HCT116 (cell line): ENCODE results near the gene KANSL1. TPM values are rescaled to one million over a fixed set of nuclear protein-coding genes. Genes with fewer than 3 reads are reported as not detected.

ENCODE experiments used
- ATAC-seq: fragments of 200-7000 bp; cut with Tn5 transposase; 2 replicates; pipeline ENCODE4 v1.9.1; 2020; ENCODE audit warnings: mild to moderate bottlenecking, moderate library complexity
- BruUV-seq: library from RNA; stranded (reverse); fragments of 400-500 nt; replicated peaks from 2 replicates; lab custom pipeline; 2021; lab: Mats Ljungman, UMichigan
- CTCF ChIA-PET: fragments of 300-600 bp; sonication (Branson Sonifier 250); formaldehyde crosslinking; loops from one replicate; lab custom pipeline; 2021; ENCODE audit warnings: antibody characterized with exemption; lab: Charles Lee
- POLR2A ChIA-PET: fragments of 300-600, 350-600 bp; sonication (Branson Sonifier 250); formaldehyde crosslinking; loops from one replicate; lab custom pipeline; 2021; ENCODE audit warnings: antibody characterized with exemption; lab: Charles Lee
- RAD21 ChIA-PET, 2 experiments: fragments of 300-600 bp; sonication (Branson Sonifier 250); formaldehyde crosslinking; loops; one replicate each; lab custom pipeline; 2023; ENCODE audit warnings: low total read pairs in 2 of 2; ENCODE audit not compliant: uncharacterized antibody in 2 of 2, unreplicated experiment in 2 of 2, low non-redundant PET in 1 of 2; lab: Charles Lee
- DNase-seq: peaks from one replicate; pipeline ENCODE4 v3.0.0-alpha.2; 2010; ENCODE audit warnings: low read depth, low spot score
- H2AFZ ChIP-seq: fragments of 200-600 bp; shearing (Covaris generic), sonication (generic); 2 replicates; pipeline ENCODE4 v1.6.1; 2017; ENCODE audit warnings: low read depth, mixed run types, mixed read lengths, antibody characterized with exemption, low read length; ENCODE audit not compliant: poor library complexity, severe bottlenecking
- H3K27ac ChIP-seq: 2 replicates; pipeline ENCODE4 v1.5.1; 2012; ENCODE audit warnings: low read depth, low read length
- H3K27me3 ChIP-seq: fragments of 200-600 bp; sonication (generic); 2 replicates; pipeline ENCODE4 v1.6.1; 2016; ENCODE audit warnings: mixed run types, low read length, mixed read lengths; ENCODE audit not compliant: insufficient read depth
- H3K36me3 ChIP-seq, 2 experiments: fragments of 200-500 bp in 1 of 2; fragments of 200-600 bp in 1 of 2; sonication (Bioruptor generic) in 1 of 2; sonication (generic) in 1 of 2; 2 replicates each; pipeline versions ENCODE4 v1.5.1 to v1.6.1; 2014 to 2016; ENCODE audit warnings: low read length in 2 of 2, inconsistent platforms in 1 of 2, mixed read lengths in 1 of 2, mixed run types in 1 of 2; ENCODE audit not compliant: insufficient read depth in 2 of 2, control insufficient read depth in 1 of 2
- H3K4me1 ChIP-seq, 2 experiments: fragments of 200-600 bp in 1 of 2; sonication (generic) in 1 of 2; 2 replicates each; pipeline versions ENCODE4 v1.5.1 to v1.6.1; 2012 to 2017; ENCODE audit warnings: low read length in 2 of 2, inconsistent platforms in 1 of 2, mild to moderate bottlenecking in 1 of 2, mixed read lengths in 1 of 2, mixed run types in 1 of 2, moderate library complexity in 1 of 2; ENCODE audit not compliant: insufficient read depth in 2 of 2, control insufficient read depth in 1 of 2
- H3K4me2 ChIP-seq: fragments of 200-600 bp; sonication (generic); 2 replicates; pipeline ENCODE4 v1.6.1; 2017; ENCODE audit warnings: mixed run types, low read length, mixed read lengths
- H3K4me3 ChIP-seq, 2 experiments: fragments of 200-600 bp in 1 of 2; sonication (generic) in 1 of 2; replicated peaks in 1 of 2; 2 replicates each; pipeline ENCODE4 v1.5.1; 2011 to 2016; ENCODE audit warnings: low read length in 2 of 2, control low read depth in 1 of 2, low read depth in 1 of 2, mild to moderate bottlenecking in 1 of 2, mixed read lengths in 1 of 2, mixed run types in 1 of 2
- H3K79me2 ChIP-seq: fragments of 200-600 bp; sonication (generic); 2 replicates; pipeline ENCODE4 v1.6.1; 2017; ENCODE audit warnings: mild to moderate bottlenecking, mixed run types, low read length, moderate library complexity, mixed read lengths; ENCODE audit not compliant: insufficient read depth
- H3K9ac ChIP-seq: fragments of 200-600 bp; sonication (generic); 2 replicates; pipeline ENCODE4 v1.6.1; 2016; ENCODE audit warnings: low read length, mixed read lengths
- H3K9me2 ChIP-seq: fragments of 200-600 bp; sonication (generic), shearing (Covaris generic); 2 replicates; pipeline ENCODE4 v1.6.1; 2017; ENCODE audit warnings: mixed run types, mild to moderate bottlenecking, moderate library complexity; ENCODE audit not compliant: insufficient read depth
- H3K9me3 ChIP-seq, 2 experiments: fragments of 200-500 bp in 1 of 2; fragments of 200-600 bp in 1 of 2; sonication (Bioruptor generic) in 1 of 2; sonication (generic) in 1 of 2; 2 replicates each; pipeline ENCODE4 v1.6.1; 2014 to 2017; ENCODE audit warnings: low read length in 2 of 2, mixed read lengths in 2 of 2, inconsistent platforms in 1 of 2, low read depth in 1 of 2, mild to moderate bottlenecking in 1 of 2, mixed run types in 1 of 2, moderate library complexity in 1 of 2; ENCODE audit not compliant: control insufficient read depth in 1 of 2, insufficient read depth in 1 of 2
- H4K20me1 ChIP-seq: fragments of 200-600 bp; sonication (generic), shearing (Covaris generic); 2 replicates; pipeline ENCODE4 v1.6.1; 2017; ENCODE audit warnings: mixed run types, mild to moderate bottlenecking, moderate library complexity; ENCODE audit not compliant: insufficient read depth
- ATF3 ChIP-seq: IDR thresholded peaks from 2 replicates; pipeline ENCODE4 v1.6.1; 2012
- CBX3 ChIP-seq: IDR thresholded peaks from 2 replicates; pipeline ENCODE4 v1.6.1; 2012; ENCODE audit warnings: low read depth
- CEBPB ChIP-seq: IDR thresholded peaks from 2 replicates; pipeline ENCODE4 v1.6.1; 2012; ENCODE audit warnings: low read depth
- CTCF ChIP-seq, 3 experiments: fragments of 200-600 bp in 1 of 3; sonication (generic) in 1 of 3; IDR thresholded peaks in 2 of 3; conservative IDR thresholded peaks in 1 of 3; 2 replicates each; pipeline ENCODE4 v1.5.1; 2012 to 2017; ENCODE audit warnings: low read depth in 2 of 3, low read length in 2 of 3, antibody characterized with exemption in 1 of 3, borderline replicate concordance in 1 of 3, control low read depth in 1 of 3, mild to moderate bottlenecking in 1 of 3, mixed read lengths in 1 of 3, mixed run types in 1 of 3, moderate library complexity in 1 of 3; ENCODE audit not compliant: insufficient read depth in 1 of 3
- EGR1 ChIP-seq: IDR thresholded peaks from 2 replicates; pipeline ENCODE4 v1.6.1; 2012; ENCODE audit warnings: low read depth
- ELF1 ChIP-seq: IDR thresholded peaks from 2 replicates; pipeline ENCODE4 v1.6.1; 2012; ENCODE audit warnings: low read depth, borderline replicate concordance
- EZH2phosphoT487 ChIP-seq: fragments of 200-600 bp; IDR thresholded peaks from 2 replicates; pipeline ENCODE4 v1.6.1; 2018; ENCODE audit warnings: antibody characterized with exemption, borderline replicate concordance
- JUND ChIP-seq: IDR thresholded peaks from 2 replicates; pipeline ENCODE4 v1.6.1; 2012
- YY1 ChIP-seq: IDR thresholded peaks from 2 replicates; pipeline ENCODE4 v1.6.1; 2011; ENCODE audit warnings: low read length, low read depth, moderate library complexity, mild to moderate bottlenecking; ENCODE audit not compliant: insufficient replicate concordance; ENCODE audit errors: extremely low read depth
- ZFX ChIP-seq: fragments of 450-650 bp; IDR thresholded peaks from 2 replicates; pipeline ENCODE4 v1.6.1; 2017
- ZNF274 ChIP-seq: fragments of 200-500 bp; sonication (Bioruptor generic); IDR thresholded peaks from 2 replicates; pipeline ENCODE4 v1.6.1; 2014; ENCODE audit warnings: mild to moderate bottlenecking, low read depth, low read length, inconsistent platforms
- intact Hi-C: fragments of 100-400 bp; cut with micrococcal nuclease; formaldehyde crosslinking; loops from 2 replicates; pipeline ENCODE4 v1.10.0; 2022
- total RNA-seq: library from RNA; stranded (reverse); gene quantifications from one replicate; pipeline ENCODE4 v1.2.1, GENCODE V29; 2021; ENCODE audit not compliant: unreplicated experiment

KANSL1 gene
- total RNA-seq, 1 experiment from 2014 or later = 77.5 TPM

GRCh38 chr17:46179375-46179999 is 13.7 kb downstream of the KANSL1 start:
- Histone ChIP-seq H3K27me3 (no peaks in the 10 kb centered on the region), H3K9ac (no peak overlapping the region), H3K4me2 (no peak overlapping the region), H2AFZ (no peak overlapping the region), H3K27ac (no peak overlapping the region), H3K36me3 (0 out of 4 replicates have a peak, but pooled peaks cover 0 to 4% of the 10 kb centered on the region in 2 experiments), H3K4me1 (peaks cover 0 to 18% of the 10 kb centered on the region in 2 experiments; a peak in 2 of 4 replicates), H3K79me2 (peaks cover 100% of the 10 kb centered on the region), H3K9me2 (no peaks in the 10 kb centered on the region), H3K4me3 (no peak overlapping the region), H3K9me3 (no peaks in the 10 kb centered on the region), H4K20me1 (peaks cover 54% of the 10 kb centered on the region)
- ATAC-seq = no peak
- TF ChIP-seq ATF3 (no peak), ZNF274 (no peak), EGR1 (no peak), EZH2phosphoT487 (no peak)
- DNase-seq = no peak
- ChIA-PET CTCF (interaction anchor here (3.9 kb wide), 1 partner anchor 14 kb away, joined by 19 read pairs; the partner anchor contains the start of gene KANSL1), RAD21 (no interaction called here), POLR2A (no interaction called here)
- no TSS peak for BruUV-seq
- intact Hi-C loops = no loop called here

- peaks cover 0 to 18% of the 10 kb centered on the region in 2 experiments; a peak in 2 of 4 replicates for H3K4me1 ChIP-seq
- ChIA-PET RAD21 (no interaction called here), POLR2A (no interaction called here), CTCF (interaction anchor here (1.4 to 3.9 kb wide), 2 partner anchors 8 to 15 kb away, joined by 5 to 19 read pairs; partner anchors contain the start of gene KANSL1)
- H3K4me3 ChIP-seq = no peak overlapping the region
- intact Hi-C loops = no loop called here
- DNase-seq (no peak), ATAC-seq (no peak)
- H3K9me3 ChIP-seq = no peaks in the 10 kb centered on the region
- no TSS peak for BruUV-seq
- peaks cover 50% of the 10 kb centered on the region for H4K20me1 ChIP-seq
- H3K79me2 ChIP-seq = peaks cover 100% of the 10 kb centered on the region
- no peak overlapping the region for H3K27ac ChIP-seq
- no peak overlapping the region for H3K9ac ChIP-seq
- no peaks in the 10 kb centered on the region for H3K27me3 ChIP-seq
- no peak overlapping the region for H2AFZ ChIP-seq
- TF ChIP-seq YY1 (no peak), CTCF (IDR thresholded peaks at IDR 0.05 in 2 of 3, conservative IDR thresholded peaks at IDR 0.05 in 1 of 3; ENCODE audit: borderline replicate concordance in 1 of 3, insufficient read depth in 1 of 3, low read depth in 2 of 3, low read length in 2 of 3) (no peak), CEBPB (no peak), ZFX (no peak), ELF1 (no peak), JUND (no peak), EGR1 (no peak), CBX3 (no peak), EZH2phosphoT487 (no peak)
- H3K36me3 ChIP-seq = 0 out of 4 replicates have a peak, but pooled peaks cover 0 to 4% of the 10 kb centered on the region in 2 experiments
- H3K9me2 ChIP-seq = no peaks in the 10 kb centered on the region
- no peak overlapping the region for H3K4me2 ChIP-seq
Measured at GRCh38 chr17:46178550-46179214, 14.5 kb downstream of the KANSL1 start.
